Dendritic cell treated with granulocyte-macrophage colony-stimulating factor and Interleukin-4, amounts not matched to agents 40 ng/mL and 50 ng/mL, for 4 days (primary cell): ENCODE measurements around the gene PCMTD2.

ENCODE experiments used
- H3K27ac Mint-ChIP-seq: one replicate; pipeline ENCODE4 v1.8.0; 2022; ENCODE audit warnings: mild to moderate bottlenecking, mixed read lengths
- H3K27me3 Mint-ChIP-seq: one replicate; pipeline ENCODE4 v1.8.0; 2022; ENCODE audit warnings: mild to moderate bottlenecking, mixed read lengths
- H3K36me3 Mint-ChIP-seq: one replicate; pipeline ENCODE4 v1.8.0; 2022; ENCODE audit warnings: low read depth, mixed read lengths
- H3K4me1 Mint-ChIP-seq: one replicate; pipeline ENCODE4 v1.8.0; 2022; ENCODE audit warnings: low read depth, mixed read lengths
- H3K4me3 Mint-ChIP-seq: one replicate; pipeline ENCODE4 v1.8.0; 2022; ENCODE audit warnings: mild to moderate bottlenecking, moderate library complexity, mixed read lengths
- H3K9me3 Mint-ChIP-seq: one replicate; pipeline ENCODE4 v1.8.0; 2022; ENCODE audit warnings: mixed read lengths
- intact Hi-C: fragments of 100-400 bp; cut with micrococcal nuclease; formaldehyde crosslinking; loops from one replicate; pipeline ENCODE4 v1.15.0; 2022

Gene PCMTD2

GRCh38 chr20:64240243-64241015 lies 15.1 kb upstream of the PCMTD2 start:
- intact Hi-C loops = no loop called here
- Mint-ChIP-seq H3K9me3 (no peaks in the 10 kb centered on the region), H3K4me1 (no peaks in the 10 kb centered on the region), H3K27ac (no peak overlapping the region), H3K4me3 (no peak overlapping the region), H3K27me3 (peaks cover 16% of the 10 kb centered on the region), H3K36me3 (no peaks in the 10 kb centered on the region)

GRCh38 chr20:64241061-64241460 lies 14.5 kb upstream of the PCMTD2 start:
- H3K36me3 Mint-ChIP-seq = no peaks in the 10 kb centered on the region
- H3K27ac Mint-ChIP-seq = no peak overlapping the region
- H3K27me3 Mint-ChIP-seq = peaks cover 20% of the 10 kb centered on the region
- no peaks in the 10 kb centered on the region for H3K9me3 Mint-ChIP-seq
- intact Hi-C loops = no loop called here
- H3K4me1 Mint-ChIP-seq = no peaks in the 10 kb centered on the region
- H3K4me3 Mint-ChIP-seq = no peak overlapping the region

GRCh38 chr20:64242003-64242796 lies 13.3 kb upstream of the PCMTD2 start:
- Mint-ChIP-seq H3K4me1 (no peaks in the 10 kb centered on the region), H3K27ac (no peak overlapping the region)
- intact Hi-C loops = no loop called here

GRCh38 chr20:64242797-64243475 lies 12.6 kb upstream of the PCMTD2 start:
- Mint-ChIP-seq H3K27me3 (peaks cover 33% of the 10 kb centered on the region), H3K4me3 (no peak overlapping the region), H3K9me3 (no peaks in the 10 kb centered on the region), H3K27ac (no peak overlapping the region), H3K4me1 (no peaks in the 10 kb centered on the region), H3K36me3 (no peaks in the 10 kb centered on the region)
- intact Hi-C loops = no loop called here

More at GRCh38 chr20:64242003-64242796, 13.3 kb upstream of the PCMTD2 start:
- Mint-ChIP-seq H3K9me3 (no peaks in the 10 kb centered on the region), H3K4me3 (no peak overlapping the region), H3K36me3 (no peaks in the 10 kb centered on the region), H3K27me3 (peaks cover 31% of the 10 kb centered on the region)

- intact Hi-C loops = no loop called here
- H3K36me3 Mint-ChIP-seq = no peaks in the 10 kb centered on the region
- H3K4me1 Mint-ChIP-seq = no peaks in the 10 kb centered on the region
- no peaks in the 10 kb centered on the region for H3K9me3 Mint-ChIP-seq
- no peak overlapping the region for H3K27ac Mint-ChIP-seq
- H3K4me3 Mint-ChIP-seq = no peak overlapping the region
- peaks cover 38% of the 10 kb centered on the region for H3K27me3 Mint-ChIP-seq
Observed at GRCh38 chr20:64244281-64244805, 11.2 kb upstream of the PCMTD2 start.

GRCh38 chr20:64244870-64245603 lies 10.5 kb upstream of the PCMTD2 start:
- Mint-ChIP-seq H3K4me3 (no peak overlapping the region), H3K4me1 (no peaks in the 10 kb centered on the region), H3K36me3 (no peaks in the 10 kb centered on the region), H3K9me3 (no peaks in the 10 kb centered on the region), H3K27me3 (peaks cover 45% of the 10 kb centered on the region), H3K27ac (no peak overlapping the region)
- intact Hi-C loops = no loop called here

- peaks cover 49% of the 10 kb centered on the region for H3K27me3 Mint-ChIP-seq
- no peak overlapping the region for H3K27ac Mint-ChIP-seq
Observed at GRCh38 chr20:64245746-64246595, 9.6 kb upstream of the PCMTD2 start.

GRCh38 chr20:64246616-64247306 lies 8.8 kb upstream of the PCMTD2 start:
- no peaks in the 10 kb centered on the region for H3K36me3 Mint-ChIP-seq
- H3K4me3 Mint-ChIP-seq = no peak overlapping the region
- peaks cover 51% of the 10 kb centered on the region for H3K27me3 Mint-ChIP-seq
- intact Hi-C loops = no loop called here
- H3K9me3 Mint-ChIP-seq = no peaks in the 10 kb centered on the region
- no peak overlapping the region for H3K27ac Mint-ChIP-seq
- no peaks in the 10 kb centered on the region for H3K4me1 Mint-ChIP-seq

More at GRCh38 chr20:64245746-64246595, 9.6 kb upstream of the PCMTD2 start:
- intact Hi-C loops = no loop called here
- Mint-ChIP-seq H3K4me1 (no peaks in the 10 kb centered on the region), H3K9me3 (no peaks in the 10 kb centered on the region), H3K36me3 (no peaks in the 10 kb centered on the region), H3K4me3 (no peak overlapping the region)

GRCh38 chr20:64247307-64247618 lies 8.3 kb upstream of the PCMTD2 start:
- Mint-ChIP-seq H3K27me3 (peaks cover 50% of the 10 kb centered on the region), H3K4me3 (no peak overlapping the region), H3K9me3 (no peaks in the 10 kb centered on the region), H3K4me1 (peaks cover 3% of the 10 kb centered on the region), H3K27ac (no peak overlapping the region), H3K36me3 (no peaks in the 10 kb centered on the region)
- intact Hi-C loops = no loop called here

GRCh38 chr20:64247970-64248841 lies 7.3 kb upstream of the PCMTD2 start:
- intact Hi-C loops = no loop called here
- H3K36me3 Mint-ChIP-seq = no peaks in the 10 kb centered on the region
- no peak overlapping the region for H3K27ac Mint-ChIP-seq
- peaks cover 48% of the 10 kb centered on the region for H3K27me3 Mint-ChIP-seq
- no peak overlapping the region for H3K4me3 Mint-ChIP-seq
- H3K9me3 Mint-ChIP-seq = no peaks in the 10 kb centered on the region
- H3K4me1 Mint-ChIP-seq = peaks cover 12% of the 10 kb centered on the region

- no peak overlapping the region for H3K27ac Mint-ChIP-seq
- intact Hi-C loops = no loop called here
- no peak overlapping the region for H3K4me3 Mint-ChIP-seq
- peaks cover 39% of the 10 kb centered on the region for H3K27me3 Mint-ChIP-seq
- no peaks in the 10 kb centered on the region for H3K36me3 Mint-ChIP-seq
- no peaks in the 10 kb centered on the region for H3K9me3 Mint-ChIP-seq
- H3K4me1 Mint-ChIP-seq = peaks cover 18% of the 10 kb centered on the region
Observed at GRCh38 chr20:64250027-64250426, 5.5 kb upstream of the PCMTD2 start.

GRCh38 chr20:64253000-64253383 lies 2.6 kb upstream of the PCMTD2 start:
- Mint-ChIP-seq H3K36me3 (peaks cover 7% of the 10 kb centered on the region), H3K4me3 (no peak overlapping the region), H3K4me1 (peaks cover 39% of the 10 kb centered on the region), H3K27ac (no peak overlapping the region), H3K9me3 (no peaks in the 10 kb centered on the region), H3K27me3 (peaks cover 21% of the 10 kb centered on the region)
- intact Hi-C loops = no loop called here
